ENCODE data around the gene MIOX. TPM values are rescaled to one million over a fixed set of nuclear protein-coding genes. Genes with fewer than 3 reads are reported as not detected.

MIOX gene
- total RNA-seq, 1 donor from 2014 or later: 0.99 TPM

GRCh38 chr22:50525858-50526107 lies 39.1 kb downstream of the MIOX start:
- no peak for TF ChIP-seq CTCF (IDR thresholded peaks at IDR 0.05)
- peaks cover 3% of the 10 kb centered on the region for H3K36me3 Mint-ChIP-seq (ENCODE audit: low read depth)
- no peaks in the 10 kb centered on the region for H3K9me3 Mint-ChIP-seq (ENCODE audit: low read depth)
- H3K4me3 Mint-ChIP-seq (ENCODE audit: unreplicated experiment): peak overlapping the region; percentile 95
- DNase-seq (ENCODE audit: low spot score): no peak
- peaks cover 46% of the 10 kb centered on the region for H3K4me1 Mint-ChIP-seq (ENCODE audit: low read depth)
- H3K27ac Mint-ChIP-seq (ENCODE audit: unreplicated experiment): no peak overlapping the region
- no peaks in the 10 kb centered on the region for H3K27me3 Mint-ChIP-seq (ENCODE audit: low read depth)

- peaks cover 49% of the 10 kb centered on the region for H3K4me1 Mint-ChIP-seq (ENCODE audit: low read depth)
- peak overlapping the region; percentile 70 for H3K4me3 Mint-ChIP-seq (ENCODE audit: unreplicated experiment)
- peak; percentile 79 for TF ChIP-seq CTCF (IDR thresholded peaks at IDR 0.05)
- H3K36me3 Mint-ChIP-seq (ENCODE audit: low read depth): peaks cover 3% of the 10 kb centered on the region
- H3K9me3 Mint-ChIP-seq (ENCODE audit: low read depth): no peaks in the 10 kb centered on the region
- peak; percentile 92 for DNase-seq (ENCODE audit: low spot score)
- H3K27ac Mint-ChIP-seq (ENCODE audit: unreplicated experiment): peak overlapping the region; percentile 92
- no peaks in the 10 kb centered on the region for H3K27me3 Mint-ChIP-seq (ENCODE audit: low read depth)
Measured at GRCh38 chr22:50526108-50526833, 39.6 kb downstream of the MIOX start.

- TF ChIP-seq CTCF (IDR thresholded peaks at IDR 0.05): no peak
- Mint-ChIP-seq H3K4me3 (ENCODE audit: unreplicated experiment) (peak overlapping the region; percentile 70), H3K4me1 (ENCODE audit: low read depth) (peaks cover 49% of the 10 kb centered on the region), H3K9me3 (ENCODE audit: low read depth) (no peaks in the 10 kb centered on the region), H3K27ac (ENCODE audit: unreplicated experiment) (peak overlapping the region; percentile 92), H3K36me3 (ENCODE audit: low read depth) (peaks cover 3% of the 10 kb centered on the region), H3K27me3 (ENCODE audit: low read depth) (no peaks in the 10 kb centered on the region)
- DNase-seq (ENCODE audit: low spot score): peak; percentile 95
Measured at GRCh38 chr22:50526834-50527801, 40.5 kb downstream of the MIOX start.

GRCh38 chr22:50527921-50528681 lies 41.4 kb downstream of the MIOX start:
- DNase-seq (ENCODE audit: low spot score): no peak
- Mint-ChIP-seq H3K27ac (ENCODE audit: unreplicated experiment) (peak overlapping the region; percentile 92), H3K4me1 (ENCODE audit: low read depth) (peaks cover 49% of the 10 kb centered on the region), H3K27me3 (ENCODE audit: low read depth) (no peaks in the 10 kb centered on the region), H3K36me3 (ENCODE audit: low read depth) (peaks cover 3% of the 10 kb centered on the region), H3K4me3 (ENCODE audit: unreplicated experiment) (peak overlapping the region; percentile 70), H3K9me3 (ENCODE audit: low read depth) (no peaks in the 10 kb centered on the region)
- no peak for TF ChIP-seq CTCF (IDR thresholded peaks at IDR 0.05)
